CD4-positive, alpha-beta T cell treated with Interleukin-21 for 1 hour (primary cell): Measurements from ENCODE around the gene ATXN7.

Experiments
- DNase-seq: peaks from one replicate; pipeline ENCODE4 v3.0.0-alpha.2; 2020

The ATXN7 gene

DNA sequence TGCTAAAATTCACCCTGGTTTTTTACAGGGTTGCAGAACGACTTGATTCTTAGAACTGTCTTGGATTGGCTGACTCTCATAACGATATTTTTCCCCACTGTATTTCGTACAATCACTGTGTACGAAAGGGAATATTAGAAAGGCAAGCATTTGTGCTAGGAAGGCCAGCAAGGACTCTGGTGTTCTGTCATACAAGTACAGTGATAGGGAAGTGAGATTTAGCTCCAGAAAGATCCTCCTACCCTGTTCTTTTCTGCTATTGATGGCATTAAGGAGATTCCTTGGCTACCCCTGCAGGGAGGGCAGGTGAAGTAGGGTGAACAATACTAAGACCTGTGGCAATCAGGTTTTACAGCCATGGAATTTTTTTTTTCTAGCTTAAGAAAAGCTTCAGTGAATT is 102.3 kb downstream of the ATXN7 start:
- DNase-seq, result no peak

DNA sequence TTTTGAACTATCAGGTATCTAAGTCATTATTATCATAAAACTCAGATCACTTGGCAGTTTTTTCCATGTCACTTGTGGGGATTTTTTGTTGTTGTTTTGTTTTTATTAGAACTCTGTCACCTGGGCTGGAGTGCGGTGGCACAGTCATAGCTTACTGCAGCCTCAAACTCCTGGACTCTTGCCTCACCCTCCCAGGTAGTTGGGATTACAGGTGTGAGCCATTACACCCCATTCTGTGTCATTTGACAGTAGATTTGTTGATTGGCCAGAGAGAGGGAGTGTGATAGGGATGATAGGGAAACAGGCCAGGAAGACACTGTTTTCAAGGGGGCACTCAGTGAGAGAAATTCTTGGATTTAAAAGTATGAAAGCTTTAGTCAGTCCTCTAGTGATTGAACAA is 103.2 kb downstream of the ATXN7 start:
- no peak for DNase-seq

DNA sequence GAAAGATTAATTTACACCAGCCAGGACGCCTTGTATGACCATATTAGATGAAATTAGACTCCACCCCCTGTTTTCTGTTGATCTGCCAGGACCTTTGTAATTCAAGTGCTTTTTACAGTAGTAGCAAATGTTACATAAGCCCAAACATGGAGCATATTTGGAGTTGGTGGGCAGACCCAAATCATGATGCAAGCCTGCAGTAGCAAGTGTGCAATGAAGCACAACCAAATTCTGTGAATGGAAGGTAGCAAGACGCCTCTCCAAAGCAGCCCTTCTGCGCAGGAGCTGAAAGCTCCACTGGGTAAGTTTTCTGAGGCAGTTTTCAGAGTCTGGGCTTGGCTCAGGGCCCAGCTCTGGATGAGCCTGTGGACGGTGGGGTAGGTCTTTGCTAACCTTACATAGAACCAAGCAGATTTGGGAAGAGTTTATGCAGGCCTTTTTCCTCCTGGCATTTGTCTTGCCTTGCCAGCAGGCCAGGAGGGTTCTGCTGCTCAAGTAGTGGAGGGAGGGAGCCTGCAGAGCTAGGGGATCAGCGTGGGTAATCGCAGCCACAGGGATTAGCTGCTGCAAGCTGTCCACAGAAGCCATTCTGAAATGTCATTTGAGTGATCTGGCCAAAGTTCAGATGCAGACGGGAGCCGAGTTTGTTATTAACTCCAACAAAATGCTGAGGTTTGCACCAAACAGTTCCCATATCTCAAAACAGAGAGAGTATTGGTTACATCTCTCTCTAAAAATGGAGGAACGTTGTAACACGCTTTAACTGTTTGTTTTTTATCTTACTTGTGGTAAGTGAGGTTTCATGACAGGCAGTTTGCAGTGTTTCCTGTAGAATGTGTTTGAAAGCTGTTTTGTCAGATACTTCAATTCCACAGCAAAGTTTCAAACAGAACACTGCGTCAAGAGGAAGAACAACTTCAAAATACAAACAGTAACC is 104.3 kb downstream of the ATXN7 start:
- DNase-seq, result peak; percentile 80

DNA sequence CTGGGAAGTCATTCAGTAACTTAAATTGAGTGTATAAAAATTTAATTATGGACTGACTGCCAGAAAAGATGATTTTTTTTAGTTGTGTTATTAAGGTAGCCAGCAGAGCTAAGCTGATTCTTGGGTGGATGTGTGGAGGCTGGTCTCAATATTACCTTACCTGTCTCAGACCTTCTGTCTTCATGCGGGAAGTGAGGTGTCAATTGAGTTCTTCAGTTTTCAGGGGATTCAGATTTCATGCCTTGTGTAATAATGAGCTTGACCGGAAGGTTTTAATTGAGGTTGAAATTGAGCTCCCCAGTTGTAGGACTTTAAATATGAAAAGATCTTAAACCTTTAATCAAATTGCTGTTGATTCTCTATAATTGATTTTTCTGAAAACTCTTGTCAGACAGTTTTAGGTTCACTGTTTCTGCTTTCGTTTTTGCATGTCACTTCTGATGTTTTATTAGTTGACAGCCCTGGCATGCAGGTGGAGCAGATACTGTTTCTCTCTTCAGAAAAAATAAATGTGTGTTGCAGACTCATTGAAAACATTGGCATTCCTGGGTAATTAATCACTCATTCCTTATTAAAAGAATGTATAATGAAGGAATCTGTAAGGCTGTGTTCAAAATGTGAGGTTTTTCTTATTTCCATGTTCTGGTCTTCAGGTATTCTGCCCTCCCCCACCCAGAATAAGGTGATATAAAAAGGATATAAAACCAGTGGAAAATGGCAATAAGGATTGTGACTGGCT is 105.1 kb downstream of the ATXN7 start:
- peak; percentile 31 for DNase-seq

DNA sequence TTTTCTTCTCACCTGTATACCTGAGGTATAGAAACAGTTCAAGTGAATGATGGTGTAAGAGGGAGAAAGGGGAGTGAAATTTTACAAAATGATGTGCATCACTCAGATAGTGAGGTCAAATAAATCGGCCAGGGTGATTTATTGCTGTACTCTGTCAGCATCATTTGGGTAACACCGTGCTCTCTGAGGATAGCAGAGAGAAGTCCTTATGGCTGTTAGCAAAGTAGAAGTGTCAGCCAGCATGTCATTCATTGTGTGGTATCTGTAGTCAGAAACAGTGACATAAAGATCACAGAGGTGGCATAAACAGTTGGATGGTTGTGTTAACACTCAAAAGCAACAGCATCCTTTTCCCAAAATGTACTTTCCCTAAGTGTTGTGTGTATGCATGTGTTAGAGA is 106.2 kb downstream of the ATXN7 start:
- no peak for DNase-seq

DNA sequence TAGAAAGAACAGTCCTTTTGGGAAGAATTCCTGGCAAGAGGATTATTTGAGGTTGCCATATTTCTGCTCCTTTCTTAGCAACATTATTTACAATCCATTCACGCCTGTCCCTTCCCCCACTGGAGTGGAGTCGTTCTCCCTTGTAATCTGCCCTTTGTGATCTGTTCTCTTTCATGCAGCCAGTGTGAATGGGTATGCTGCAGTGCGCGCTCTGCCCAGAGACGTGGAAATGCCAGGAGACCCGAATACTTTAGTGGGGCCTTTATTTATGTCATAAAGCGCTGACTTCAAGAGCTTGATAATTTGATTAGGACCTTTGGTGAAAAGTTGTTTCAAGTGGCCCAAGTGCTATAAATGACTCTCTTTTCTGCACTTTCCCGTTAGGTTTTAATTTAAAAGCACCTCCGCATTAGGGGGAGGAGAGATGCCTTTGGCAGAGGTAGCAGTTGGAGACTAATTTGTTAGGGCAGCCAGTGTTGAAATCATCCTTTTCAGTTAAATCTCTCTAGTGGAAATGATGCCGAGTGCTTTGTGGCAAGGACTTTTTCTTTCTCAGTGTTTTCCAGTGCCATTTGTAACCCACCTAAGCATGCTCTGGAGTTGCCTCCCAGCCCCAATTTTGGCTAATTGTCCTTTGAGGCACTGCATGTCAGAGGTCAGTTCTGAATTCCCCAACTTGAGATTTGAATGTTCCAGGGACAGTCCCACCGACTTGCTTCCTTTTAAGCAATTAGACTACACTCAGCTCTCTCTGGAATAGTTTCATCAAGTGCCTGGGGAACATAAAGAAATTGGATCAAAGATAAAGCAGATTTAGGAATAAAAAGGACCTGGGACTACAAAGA is 107.2 kb downstream of the ATXN7 start:
- DNase-seq, result no peak

DNA sequence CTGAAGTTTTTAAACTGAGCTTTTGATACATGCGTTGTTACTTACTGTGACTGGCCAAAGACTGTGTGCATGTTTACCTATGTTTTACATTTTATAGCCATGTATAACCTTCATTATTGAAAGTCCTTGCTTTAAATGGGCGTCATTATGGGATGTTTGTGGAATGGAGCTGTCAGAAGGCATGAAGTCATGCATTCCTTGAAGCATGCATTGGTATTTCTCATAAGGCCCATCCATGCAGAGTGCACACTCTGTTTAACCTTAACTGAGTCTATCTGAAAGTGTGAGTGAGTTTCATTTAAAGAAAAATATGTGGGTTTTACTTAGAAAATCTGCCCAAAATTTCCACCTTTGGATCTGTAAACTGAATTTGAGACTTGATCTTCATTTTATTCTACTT is 108.5 kb downstream of the ATXN7 start:
- DNase-seq, result no peak

DNA sequence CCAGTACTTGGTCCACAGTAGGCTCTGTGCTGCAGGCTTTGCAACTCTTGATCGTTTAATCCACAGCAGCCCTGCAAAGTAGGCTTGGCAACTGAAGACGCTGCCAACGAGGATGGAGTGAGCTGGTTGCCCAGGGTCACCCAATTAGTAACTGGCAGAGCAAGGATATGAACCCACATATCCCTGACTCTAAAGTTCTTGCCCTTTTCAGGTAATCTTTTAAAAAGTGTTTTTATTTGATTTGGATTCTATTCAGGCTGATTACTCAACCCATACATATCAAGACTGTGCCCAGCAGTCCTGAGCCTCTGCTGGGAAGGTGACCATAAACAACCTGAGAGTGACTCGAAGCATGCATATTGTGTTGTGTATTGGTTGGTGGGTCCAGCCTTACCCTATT is 109.3 kb downstream of the ATXN7 start:
- DNase-seq, result no peak

DNA sequence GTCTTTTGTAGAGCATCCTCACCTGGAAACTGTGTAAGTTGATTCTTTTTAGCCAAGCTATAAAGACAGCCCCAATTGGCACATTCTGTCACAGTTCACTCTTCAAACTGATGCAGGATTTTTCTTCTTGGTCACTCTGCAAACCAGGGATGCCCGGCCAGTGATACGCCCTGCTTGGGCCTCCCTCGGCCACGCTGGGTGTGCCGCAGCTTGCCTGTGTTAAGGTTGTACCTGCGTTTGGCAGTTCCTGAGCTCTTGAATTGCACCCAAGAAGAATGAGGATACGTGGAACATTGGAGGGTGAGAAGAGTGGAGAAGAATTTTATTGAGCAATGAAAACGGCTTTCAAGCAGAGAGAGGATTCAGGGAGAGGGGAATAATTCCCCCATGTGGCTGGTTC is 109.7 kb downstream of the ATXN7 start:
- DNase-seq, result no peak

DNA sequence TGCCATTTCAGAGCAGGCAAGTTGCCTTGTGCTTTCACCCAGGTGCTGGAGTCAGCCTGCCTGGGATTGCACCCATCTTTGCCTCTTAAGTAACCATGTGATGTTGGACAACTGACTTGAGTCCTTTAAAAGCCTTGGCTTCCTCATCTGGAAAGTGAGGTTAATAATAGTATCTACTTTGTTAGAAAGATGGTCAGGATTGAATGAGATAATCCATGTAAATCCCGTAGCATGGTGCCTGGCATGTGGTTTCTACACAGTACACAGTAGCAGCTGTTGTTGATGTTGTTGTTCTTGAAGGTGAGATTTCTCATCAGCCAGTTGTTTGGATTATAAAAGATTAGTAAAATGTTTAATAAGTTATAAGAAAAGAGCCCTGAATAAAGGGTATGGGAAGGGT is 110.8 kb downstream of the ATXN7 start:
- no peak for DNase-seq

DNA sequence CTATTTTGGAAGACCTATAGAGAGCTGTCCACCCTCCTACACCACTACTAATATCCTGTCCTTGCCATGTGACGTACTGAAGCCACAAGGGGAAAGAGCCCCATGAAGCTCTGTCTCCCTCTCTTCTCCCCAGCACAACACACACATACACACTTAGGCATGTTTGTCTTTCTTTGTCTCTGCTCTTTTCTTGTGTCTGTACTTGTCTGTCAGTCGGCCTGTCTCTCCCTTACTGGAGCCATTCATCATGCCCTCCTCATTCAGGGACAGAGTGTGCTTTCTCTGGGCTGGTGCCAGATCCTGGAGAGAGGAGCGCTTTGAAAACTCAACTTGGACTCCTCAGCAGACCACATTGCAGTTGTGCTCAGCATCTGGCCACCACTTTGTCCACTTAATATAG is 112.1 kb downstream of the ATXN7 start:
- DNase-seq, result no peak

DNA sequence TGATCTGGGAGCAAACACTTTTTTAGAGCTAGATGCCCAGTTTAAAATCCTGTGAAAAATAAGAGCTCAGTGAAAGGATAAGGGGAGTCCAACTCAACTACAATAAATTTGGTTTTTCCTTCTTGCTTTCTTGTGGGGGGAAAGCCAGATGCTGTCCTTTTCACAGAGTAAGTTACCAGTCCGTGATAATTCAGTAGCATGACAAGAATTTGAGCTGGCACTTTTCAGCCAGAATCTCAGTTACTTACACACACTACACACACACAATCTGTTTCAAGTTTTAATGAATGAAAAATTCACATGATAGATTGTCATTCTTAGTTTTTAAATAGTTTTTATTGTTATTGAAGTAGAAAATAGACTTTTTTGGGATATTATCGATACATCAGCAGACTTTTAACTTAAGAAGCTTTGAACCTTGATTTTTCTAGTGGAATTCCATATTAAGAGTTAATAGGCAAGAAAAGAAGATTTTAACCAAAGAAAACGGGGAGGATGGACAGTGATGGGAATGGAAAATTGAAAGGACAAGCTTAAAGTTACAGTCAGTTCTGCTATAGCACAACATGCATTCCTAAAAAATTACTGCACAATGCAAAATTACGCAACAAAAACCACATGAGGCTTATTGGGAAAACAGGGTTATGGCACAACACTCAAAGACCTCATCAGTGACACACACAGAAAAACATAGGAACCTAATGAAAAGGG is 112.6 kb downstream of the ATXN7 start:
- DNase-seq, result no peak

DNA sequence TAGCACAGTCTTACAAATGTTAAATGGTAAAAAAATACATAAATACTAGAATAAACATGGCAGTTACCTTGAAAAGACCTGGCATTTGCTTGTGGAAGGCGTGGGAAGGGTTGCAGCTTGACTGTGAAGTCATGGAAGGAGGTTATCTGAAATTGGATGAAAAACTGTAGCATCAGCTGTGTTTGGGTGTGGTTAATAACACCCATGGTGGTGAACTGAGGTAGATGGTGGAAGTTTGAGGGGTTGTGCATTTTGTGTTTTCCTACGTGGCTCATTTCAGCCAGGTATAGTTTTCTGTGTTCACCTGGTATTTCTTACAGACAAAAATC is 113.2 kb downstream of the ATXN7 start:
- no peak for DNase-seq

DNA sequence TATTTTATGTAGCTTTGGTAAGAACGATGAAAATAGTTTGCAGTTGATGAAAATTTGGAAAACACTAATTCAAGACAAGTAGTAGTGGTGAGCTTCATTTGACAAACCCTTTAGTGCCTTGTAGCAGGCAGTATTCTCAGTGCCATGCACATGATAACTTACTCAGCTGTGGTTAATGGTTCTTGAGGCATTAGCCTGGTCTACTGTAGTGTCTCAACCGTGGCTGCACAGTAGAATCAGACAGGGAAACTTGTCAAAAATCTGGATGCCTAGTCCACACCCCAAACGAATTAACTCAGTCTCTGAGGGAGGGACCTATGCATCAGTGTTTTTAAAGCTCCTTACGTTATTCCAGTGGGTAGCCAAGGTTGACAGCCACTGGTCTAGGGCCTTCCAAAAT is 114.2 kb downstream of the ATXN7 start:
- DNase-seq, result no peak

DNA sequence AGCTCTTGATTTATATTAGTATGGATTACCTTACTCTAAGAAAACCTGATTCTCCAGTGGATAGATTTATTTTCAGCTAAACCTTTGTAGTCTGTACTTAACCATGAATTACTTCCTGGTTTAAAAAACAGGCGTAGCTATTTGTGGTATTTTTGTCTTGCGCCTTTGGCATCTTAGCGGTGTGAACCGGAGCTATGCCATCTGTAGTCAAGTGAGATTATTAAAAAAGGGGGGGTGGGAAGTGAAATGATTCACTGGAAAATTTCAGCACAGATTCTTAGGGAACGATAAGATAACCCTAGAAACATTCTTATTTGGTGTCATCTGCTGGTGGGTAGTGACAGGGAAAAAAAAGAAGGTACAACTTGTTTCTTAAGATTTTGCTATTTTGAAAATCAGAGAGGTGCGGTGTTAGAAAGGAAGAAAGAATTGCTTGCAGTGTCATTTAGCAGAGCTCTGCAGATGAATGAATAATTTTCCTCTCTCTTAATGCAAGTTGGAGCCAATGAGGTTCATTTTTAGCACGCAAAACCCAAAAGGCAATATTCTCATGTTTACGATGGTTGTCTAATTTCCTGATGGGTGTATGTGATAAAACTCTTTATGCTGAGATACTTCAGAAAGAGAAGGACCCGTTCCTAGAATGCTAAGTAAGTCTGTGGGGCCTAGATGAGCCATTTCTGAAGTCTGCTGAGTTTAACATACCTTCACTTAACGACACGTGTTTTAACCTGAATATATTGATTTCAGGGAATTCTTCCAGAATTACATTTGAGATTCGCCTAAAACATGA is 115.6 kb downstream of the ATXN7 start:
- peak; percentile 71 for DNase-seq

DNA sequence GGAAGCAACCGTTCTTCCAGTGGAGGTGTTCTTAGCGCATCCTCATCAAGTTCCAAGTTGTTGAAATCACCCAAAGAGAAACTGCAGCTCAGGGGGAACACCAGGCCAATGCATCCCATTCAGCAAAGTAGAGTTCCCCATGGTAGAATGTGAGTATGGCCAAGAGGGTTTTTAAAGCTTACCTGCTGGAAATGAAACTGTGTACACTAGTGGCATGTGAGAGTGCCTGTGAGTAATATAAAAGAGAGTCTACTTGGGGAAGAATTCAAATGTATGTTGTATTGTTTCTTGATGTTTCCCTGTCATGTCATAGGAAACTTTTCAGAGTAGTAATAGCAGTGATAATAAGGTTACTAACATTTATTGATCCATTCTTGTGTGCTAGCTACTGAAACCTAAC is 116.4 kb downstream of the ATXN7 start:
- no peak for DNase-seq

DNA sequence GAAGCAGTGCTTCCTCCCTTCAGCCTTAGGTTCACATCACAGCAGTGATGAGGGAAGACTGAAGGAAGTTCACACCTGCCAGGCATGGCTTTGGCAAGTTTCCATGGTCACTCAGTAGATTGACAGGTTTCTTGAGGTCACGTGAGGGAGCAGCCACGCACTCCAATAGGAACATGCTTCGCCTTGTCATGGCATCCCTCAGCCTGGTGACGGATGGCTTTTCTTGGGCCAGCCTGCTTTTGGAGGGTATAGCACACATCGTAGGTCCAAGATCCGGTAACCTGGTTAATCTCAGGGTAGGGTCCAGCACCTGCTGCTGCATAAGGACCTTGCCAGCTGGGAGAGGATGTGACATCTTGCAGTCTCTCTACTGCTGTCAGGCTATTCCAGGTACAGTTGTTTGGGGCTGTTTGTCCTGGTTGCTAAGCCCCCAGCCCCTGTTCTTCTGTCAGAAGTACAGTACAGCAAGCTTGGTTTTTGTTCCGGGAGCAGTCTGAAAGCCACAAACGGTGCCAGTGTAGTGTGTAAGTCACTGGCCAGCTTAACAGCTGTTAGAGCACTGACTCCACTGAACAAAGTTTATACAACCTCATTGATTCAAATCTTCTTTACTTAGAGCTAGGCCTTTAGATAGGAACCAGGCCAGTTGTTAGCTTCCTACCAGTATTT is 117.3 kb downstream of the ATXN7 start:
- peak; percentile 35 for DNase-seq

DNA sequence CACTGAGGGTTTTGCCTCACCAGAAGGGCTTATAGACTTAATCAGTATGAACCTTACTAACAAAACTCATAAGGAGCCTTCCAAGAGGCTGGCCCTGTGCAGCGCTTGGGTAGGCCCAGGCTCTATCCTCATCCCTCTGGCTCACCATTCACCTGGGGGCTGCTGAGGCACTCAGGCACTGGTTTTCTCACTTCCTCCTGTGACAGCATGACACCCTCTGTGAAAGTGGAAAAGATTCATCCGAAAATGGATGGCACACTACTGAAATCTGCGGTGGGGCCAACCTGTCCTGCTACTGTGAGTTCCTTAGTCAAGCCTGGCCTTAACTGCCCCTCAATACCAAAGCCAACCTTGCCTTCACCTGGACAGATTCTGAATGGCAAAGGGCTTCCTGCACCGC is 118.3 kb downstream of the ATXN7 start:
- no peak for DNase-seq

DNA sequence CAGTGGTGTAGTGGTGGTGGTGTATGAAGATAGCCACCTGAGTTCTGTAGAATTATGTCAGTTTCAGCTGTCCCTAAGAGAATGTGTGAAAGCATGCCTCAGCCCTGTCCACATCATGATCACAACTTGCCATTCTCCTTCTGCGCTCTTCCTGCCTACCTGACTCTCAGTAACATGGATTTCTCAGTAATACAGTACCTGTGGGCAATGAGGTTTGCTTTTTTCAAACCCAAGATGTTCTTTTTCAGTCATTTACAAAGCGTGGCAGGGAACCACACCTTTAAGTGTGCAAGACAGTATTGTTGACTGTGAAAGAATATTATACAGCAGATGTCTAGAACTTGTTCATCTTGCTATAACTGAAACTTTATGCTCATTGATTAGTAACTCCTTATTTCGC is 120.7 kb downstream of the ATXN7 start:
- DNase-seq, result no peak

DNA sequence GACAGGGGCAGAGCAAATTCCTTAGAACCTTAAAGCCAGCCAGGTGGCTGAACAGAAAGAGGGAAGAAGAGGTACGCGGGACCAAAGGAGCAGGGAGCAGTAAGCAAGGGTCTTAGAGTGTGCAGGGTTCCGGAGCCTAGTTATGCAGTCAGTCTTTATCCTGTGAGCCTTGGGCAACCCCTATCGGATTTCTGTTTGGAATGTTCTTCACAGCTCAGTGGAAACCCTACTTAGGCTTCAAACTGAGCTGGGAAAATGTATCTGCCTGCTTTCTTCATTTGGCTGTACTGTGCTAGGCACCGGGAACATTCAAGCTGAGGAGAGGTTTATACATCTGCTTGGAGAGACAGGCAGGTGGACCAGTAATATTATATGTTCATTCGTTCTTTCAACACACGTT is 122.5 kb downstream of the ATXN7 start:
- no peak for DNase-seq

DNA sequence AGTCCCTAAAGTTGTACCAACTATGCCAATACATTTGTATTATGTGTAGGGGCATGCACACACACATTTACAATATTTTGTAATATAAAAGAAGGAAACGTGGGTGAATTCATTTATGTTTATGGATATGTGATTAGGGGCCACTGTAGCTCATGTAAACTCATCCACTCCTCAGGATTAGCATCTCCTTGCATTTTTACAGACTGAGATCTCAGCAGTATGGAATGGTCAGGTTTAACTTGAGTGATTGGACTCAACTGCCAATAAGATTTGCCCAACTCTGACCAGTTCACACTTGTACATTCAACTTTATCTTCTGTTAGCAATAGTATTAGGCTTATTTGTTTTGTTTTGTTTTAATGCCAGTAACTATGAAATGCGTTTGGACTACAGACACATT is 123.2 kb downstream of the ATXN7 start:
- no peak for DNase-seq
